Colonic mucosa (tissue), 4 donors: ENCODE measurements around the gene BLMH. TPM values are rescaled to one million over a fixed set of nuclear protein-coding genes. Genes with fewer than 3 reads are reported as not detected.

ENCODE experiments used
- DNase-seq: peaks from one replicate; pipeline ENCODE4 v3.0.0-alpha.2; 2020
- H3K27ac ChIP-seq: fragments of 200-600 bp; one replicate; pipeline ENCODE4 v1.8.0; 2021
- H3K27me3 ChIP-seq: fragments of 200-600 bp; one replicate; pipeline ENCODE4 v1.8.0; 2021
- H3K36me3 ChIP-seq: fragments of 200-600 bp; one replicate; pipeline ENCODE4 v1.8.0; 2021
- H3K4me1 ChIP-seq: fragments of 200-600 bp; one replicate; pipeline ENCODE4 v1.8.0; 2021; ENCODE audit warnings: mild to moderate bottlenecking
- H3K4me3 ChIP-seq: fragments of 200-600 bp; one replicate; pipeline ENCODE4 v1.8.0; 2021
- H3K9ac ChIP-seq, 2 donors: one replicate each; pipeline ENCODE4 v1.7.0; 2013; ENCODE audit warnings: control low read depth in 2 of 2, low read depth in 2 of 2, low read length in 2 of 2
- H3K9me3 ChIP-seq: fragments of 200-600 bp; one replicate; pipeline ENCODE4 v1.8.0; 2021
- CTCF ChIP-seq: fragments of 200-600 bp; IDR thresholded peaks from one replicate; pipeline ENCODE4 v1.8.0; 2022; ENCODE audit warnings: antibody characterized with exemption, mild to moderate bottlenecking
- intact Hi-C: fragments of 100-400 bp; cut with DNase I; formaldehyde crosslinking; loops from one replicate; pipeline ENCODE4 v1.14.1; 2022
- total RNA-seq, 2 donors: library from RNA; stranded (reverse); fragmentation: NEBNext Ultra II Directional in 1 of 2; extraction: Animal tissue kit (Norgen Biotek cat#: 25700) in 1 of 2; gene quantifications; one replicate each; pipeline ENCODE4 v1.2.1, GENCODE V29; 2021
- donor health status: healthy.
- donor health status: DM: no; HTN: no; CAD: no.
- donor health status: DM: no; HTN: no; CAD: no.

BLMH gene
- total RNA-seq, 2 donors from 2014 or later, result 21.8 to 33.7 TPM

GRCh38 chr17:30267625-30268024 lies 24.1 kb downstream of the BLMH start:
- Histone ChIP-seq H3K36me3 (no peaks in the 10 kb centered on the region), H3K27ac (no peak overlapping the region), H3K4me1 (no peaks in the 10 kb centered on the region), H3K4me3 (no peak overlapping the region), H3K27me3 (no peaks in the 10 kb centered on the region), H3K9me3 (no peaks in the 10 kb centered on the region), H3K9ac (no peak overlapping the region)
- TF ChIP-seq CTCF, result no peak
- intact Hi-C loops, result no loop called here
- DNase-seq, result no peak

DNA sequence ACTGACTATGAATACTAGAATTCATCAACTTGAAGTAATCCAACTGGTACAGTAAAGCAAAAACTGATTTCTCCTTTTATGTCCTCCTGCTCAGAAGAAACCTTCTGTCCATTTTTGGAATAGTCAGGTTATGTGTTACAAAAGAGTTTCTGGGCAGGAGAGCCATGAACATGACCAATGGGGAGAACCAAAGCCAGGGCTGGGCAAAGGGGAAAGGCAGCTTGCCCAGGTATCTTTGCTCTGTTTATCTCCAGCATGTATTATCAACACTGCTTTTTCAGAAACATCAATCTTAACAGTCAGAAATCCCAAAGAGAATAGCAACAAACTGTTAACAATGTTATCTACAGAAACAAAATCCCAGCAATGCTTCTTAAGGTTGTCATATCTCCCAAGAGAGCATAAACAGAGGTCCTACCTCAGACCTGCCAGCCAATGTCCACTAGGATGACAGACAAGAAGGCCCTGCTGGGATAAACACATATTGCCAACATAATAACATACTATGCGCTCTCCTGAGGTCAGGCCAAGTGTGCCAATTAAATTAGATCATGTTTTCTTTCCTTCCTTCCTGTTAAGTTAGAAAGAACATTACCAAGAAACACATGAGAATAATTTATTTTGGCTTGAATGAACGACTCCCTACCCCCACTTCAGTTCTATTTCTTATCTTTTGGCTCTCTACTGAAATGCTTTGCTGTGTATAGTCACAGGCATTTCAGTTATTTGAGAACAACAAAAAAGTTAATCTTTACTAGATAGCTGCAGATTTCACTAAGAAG lies 28.0 kb downstream of the BLMH start:
- Histone ChIP-seq H3K27ac (no peak overlapping the region), H3K27me3 (no peaks in the 10 kb centered on the region), H3K36me3 (no peaks in the 10 kb centered on the region), H3K4me1 (no peaks in the 10 kb centered on the region), H3K9me3 (no peaks in the 10 kb centered on the region), H3K9ac (no peak overlapping the region), H3K4me3 (no peak overlapping the region)
- TF ChIP-seq CTCF, result no peak
- DNase-seq, result no peak
- intact Hi-C loops, result no loop called here

DNA sequence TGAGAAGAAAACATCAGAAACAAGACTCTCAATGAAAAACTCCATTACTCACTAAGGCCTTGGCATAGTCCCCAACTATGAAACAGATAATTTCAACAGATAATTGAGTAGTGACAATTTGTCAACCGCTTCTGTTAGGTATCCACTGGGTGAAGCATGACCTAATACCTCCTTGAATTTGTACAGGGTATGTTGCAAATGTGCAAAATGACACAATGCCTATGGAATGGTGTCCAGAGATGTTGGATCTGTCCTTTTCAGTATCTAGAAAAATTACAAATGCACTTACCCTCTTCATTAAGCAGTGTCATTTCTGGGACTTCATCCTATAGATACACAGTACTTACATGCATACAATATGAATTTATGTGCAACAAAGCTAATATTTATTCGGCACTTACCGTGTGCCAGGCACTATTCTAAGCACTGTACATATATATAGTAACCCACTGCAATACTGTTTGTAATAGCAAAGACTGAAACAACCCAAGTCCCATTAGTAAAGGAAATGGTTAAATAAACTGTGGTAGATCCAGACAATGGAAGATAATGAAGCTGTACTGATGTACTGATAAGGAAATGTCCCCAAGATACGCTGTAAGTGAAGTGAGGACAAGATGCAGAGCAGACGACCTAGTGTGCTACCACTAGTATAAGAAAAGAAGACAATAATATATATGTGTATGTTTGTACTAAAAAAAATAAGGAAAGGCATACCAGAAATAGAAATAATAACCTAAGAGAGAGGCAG lies 34.8 kb downstream of the BLMH start:
- H3K27ac ChIP-seq, result no peak overlapping the region

DNA sequence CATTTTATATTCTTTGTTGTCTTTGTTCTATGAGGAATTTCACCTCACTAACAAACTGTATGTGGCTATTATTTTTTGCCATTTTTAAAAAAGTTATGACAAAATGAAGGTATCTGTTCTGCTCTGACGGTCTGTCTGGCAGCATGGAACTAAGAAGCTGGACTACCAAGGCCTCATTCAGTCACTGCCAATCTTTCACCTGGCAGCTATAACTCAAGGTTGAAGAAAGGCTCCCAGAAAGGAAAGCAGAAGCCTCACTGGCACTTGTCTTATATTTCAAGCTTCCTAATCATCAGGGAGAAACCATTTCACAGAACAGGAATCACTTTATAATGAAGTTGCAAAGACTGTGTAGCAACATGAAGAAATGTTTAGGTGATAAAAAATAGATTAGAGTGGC lies 37.6 kb downstream of the BLMH start:
- H3K36me3 ChIP-seq, result no peaks in the 10 kb centered on the region
- H3K9me3 ChIP-seq, result no peaks in the 10 kb centered on the region
- H3K4me3 ChIP-seq, result no peak overlapping the region
- intact Hi-C loops, result no loop called here
- H3K27ac ChIP-seq, result no peak overlapping the region
- TF ChIP-seq CTCF, result no peak
- no peaks in the 10 kb centered on the region for H3K4me1 ChIP-seq
- no peak overlapping the region for H3K9ac ChIP-seq
- no peaks in the 10 kb centered on the region for H3K27me3 ChIP-seq
- no peak for DNase-seq

More for the DNA sequence above, 34.8 kb downstream of the BLMH start:
- no peaks in the 10 kb centered on the region for H3K9me3 ChIP-seq
- intact Hi-C loops, result no loop called here
- no peak overlapping the region for H3K9ac ChIP-seq
- TF ChIP-seq CTCF, result no peak
- no peak overlapping the region for H3K4me3 ChIP-seq
- no peaks in the 10 kb centered on the region for H3K4me1 ChIP-seq
- no peaks in the 10 kb centered on the region for H3K27me3 ChIP-seq
- DNase-seq, result no peak
- no peaks in the 10 kb centered on the region for H3K36me3 ChIP-seq

- Histone ChIP-seq H3K9me3 (no peaks in the 10 kb centered on the region), H3K4me3 (no peak overlapping the region), H3K27me3 (no peaks in the 10 kb centered on the region), H3K36me3 (no peaks in the 10 kb centered on the region), H3K9ac (no peak overlapping the region), H3K27ac (no peak overlapping the region), H3K4me1 (no peaks in the 10 kb centered on the region)
- TF ChIP-seq CTCF, result no peak
- intact Hi-C loops, result no loop called here
- no peak for DNase-seq
Measured at GRCh38 chr17:30253312-30253711, 38.4 kb downstream of the BLMH start.
